Parathyroid adenoma (tissue), 2 donors: Measurements from ENCODE around the gene PDYN.

Experiments used
- H2AFZ ChIP-seq: fragments of 300-600 bp; sonication (generic); one replicate; pipeline ENCODE4 v1.7.0; 2017; ENCODE audit warnings: antibody characterized with exemption, mild to moderate bottlenecking
- H3K27ac ChIP-seq: fragments of 300-600 bp; sonication (generic); one replicate; pipeline ENCODE4 v1.7.0; 2017
- H3K27me3 ChIP-seq: fragments of 300-600 bp; sonication (generic); one replicate; pipeline ENCODE4 v1.7.0; 2017; ENCODE audit warnings: low read length; ENCODE audit not compliant: control insufficient read depth, insufficient read depth
- H3K36me3 ChIP-seq: fragments of 300-600 bp; sonication (generic); one replicate; pipeline ENCODE4 v1.7.0; 2017; ENCODE audit warnings: low read length; ENCODE audit not compliant: control insufficient read depth, insufficient read depth
- H3K4me1 ChIP-seq: fragments of 300-600 bp; sonication (generic); one replicate; pipeline ENCODE4 v1.7.0; 2017; ENCODE audit warnings: control low read depth
- H3K4me2 ChIP-seq: fragments of 300-600 bp; sonication (generic); one replicate; pipeline ENCODE4 v1.7.0; 2017; ENCODE audit warnings: low read length
- H3K4me3 ChIP-seq: fragments of 300-600 bp; sonication (generic); one replicate; pipeline ENCODE4 v1.7.0; 2017; ENCODE audit warnings: low read depth, low read length
- H3K79me2 ChIP-seq: fragments of 300-600 bp; sonication (generic); one replicate; pipeline ENCODE4 v1.7.0; 2017; ENCODE audit warnings: control low read depth
- H3K9ac ChIP-seq: fragments of 300-600 bp; sonication (generic); one replicate; pipeline ENCODE4 v1.7.0; 2017; ENCODE audit warnings: mild to moderate bottlenecking
- H3K9me3 ChIP-seq: fragments of 300-600 bp; sonication (generic); one replicate; pipeline ENCODE4 v1.7.0; 2017; ENCODE audit warnings: low read length; ENCODE audit not compliant: control insufficient read depth
- CTCF ChIP-seq: fragments of 300-600 bp; sonication (generic); IDR thresholded peaks from one replicate; pipeline ENCODE4 v1.7.0; 2017; ENCODE audit warnings: antibody characterized with exemption, mild to moderate bottlenecking
- donor health status: primary hyperparathyroidism.

The PDYN gene

GRCh38 chr20:1944345-1945091, 49.3 kb downstream of the PDYN start:
- no peaks in the 10 kb centered on the region for H3K9me3 ChIP-seq
- H3K9ac ChIP-seq = no peak overlapping the region
- no peak overlapping the region for H3K4me3 ChIP-seq
- TF ChIP-seq CTCF = no peak
- no peaks in the 10 kb centered on the region for H3K36me3 ChIP-seq
- H2AFZ ChIP-seq = no peak overlapping the region
- no peaks in the 10 kb centered on the region for H3K79me2 ChIP-seq
- H3K4me2 ChIP-seq = no peak overlapping the region
- H3K27me3 ChIP-seq = no peaks in the 10 kb centered on the region
- no peak overlapping the region for H3K27ac ChIP-seq
- no peaks in the 10 kb centered on the region for H3K4me1 ChIP-seq

GRCh38 chr20:1943275-1944002, 50.4 kb downstream of the PDYN start:
- no peak overlapping the region for H3K9ac ChIP-seq
- no peak overlapping the region for H3K4me2 ChIP-seq
- no peaks in the 10 kb centered on the region for H3K79me2 ChIP-seq
- no peaks in the 10 kb centered on the region for H3K27me3 ChIP-seq
- H3K9me3 ChIP-seq = no peaks in the 10 kb centered on the region
- no peak for TF ChIP-seq CTCF
- no peaks in the 10 kb centered on the region for H3K36me3 ChIP-seq
- H3K27ac ChIP-seq = no peak overlapping the region
- H3K4me3 ChIP-seq = no peak overlapping the region
- no peaks in the 10 kb centered on the region for H3K4me1 ChIP-seq
- no peak overlapping the region for H2AFZ ChIP-seq

DNA sequence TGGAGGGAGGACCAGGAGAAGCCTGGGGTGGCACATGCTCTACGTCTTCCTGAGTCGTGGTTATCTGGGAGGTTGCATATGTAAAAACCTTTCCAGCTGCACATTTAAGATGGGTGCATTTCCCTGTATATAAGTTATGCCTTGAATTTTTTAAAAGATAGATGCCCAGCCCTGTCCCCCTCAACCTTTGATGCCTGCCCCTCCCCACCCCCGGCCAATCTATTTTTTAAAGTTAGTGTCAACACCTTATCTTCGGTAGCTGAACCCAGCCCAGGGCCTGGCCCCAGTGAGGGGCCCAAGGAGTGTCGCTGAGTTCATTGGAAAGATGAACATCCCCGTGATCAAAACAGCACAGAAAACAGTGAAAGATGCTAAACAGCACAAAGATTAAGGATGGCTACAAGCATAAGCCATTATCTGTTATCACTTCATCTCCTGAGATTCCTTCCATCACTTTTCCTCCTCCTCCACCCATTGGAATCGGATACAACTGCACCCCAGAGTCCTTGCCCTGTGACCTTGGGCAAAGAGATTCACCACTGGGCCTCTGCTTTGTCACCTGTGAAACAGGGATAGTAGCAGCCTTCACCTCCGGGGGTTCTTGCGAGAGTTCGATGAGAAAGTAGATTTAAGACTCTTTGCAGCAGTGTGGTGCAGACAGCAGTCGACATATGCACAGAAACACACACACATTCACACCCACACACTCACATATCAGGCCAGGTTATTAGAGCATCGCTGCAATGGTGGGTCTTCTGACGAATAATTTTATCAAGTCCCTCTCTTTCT, 51.2 kb downstream of the PDYN start:
- no peak overlapping the region for H3K27ac ChIP-seq
- H3K79me2 ChIP-seq = no peaks in the 10 kb centered on the region
- no peak for TF ChIP-seq CTCF
- H3K9me3 ChIP-seq = no peaks in the 10 kb centered on the region
- no peak overlapping the region for H3K9ac ChIP-seq
- H3K27me3 ChIP-seq = no peaks in the 10 kb centered on the region
- H3K36me3 ChIP-seq = no peaks in the 10 kb centered on the region
- no peak overlapping the region for H3K4me2 ChIP-seq
- no peak overlapping the region for H3K4me3 ChIP-seq
- no peaks in the 10 kb centered on the region for H3K4me1 ChIP-seq
- H2AFZ ChIP-seq = no peak overlapping the region

GRCh38 chr20:1942061-1942460, 51.8 kb downstream of the PDYN start:
- Histone ChIP-seq H3K36me3 (no peaks in the 10 kb centered on the region), H3K4me2 (no peak overlapping the region), H3K27me3 (no peaks in the 10 kb centered on the region), H3K9me3 (no peaks in the 10 kb centered on the region), H2AFZ (no peak overlapping the region), H3K4me3 (no peak overlapping the region), H3K27ac (no peak overlapping the region), H3K4me1 (no peaks in the 10 kb centered on the region), H3K79me2 (no peaks in the 10 kb centered on the region), H3K9ac (no peak overlapping the region)
- TF ChIP-seq CTCF = no peak
